ENCODE measurements around the gene SRM.
"Not testable (repeated sequence)": the region's sequence is repeated elsewhere in the genome, so short reads cannot be mapped to it uniquely, and the experiment has no call there.

Gene SRM

GRCh38 chr1:11063937-11064537, 4.2 kb upstream of the SRM start:
- DNase-seq, result not testable (repeated sequence)

- no peak for DNase-seq
These were observed 3.2 kb upstream of the SRM start for GRCh38 chr1:11062965-11063401.

DNA sequence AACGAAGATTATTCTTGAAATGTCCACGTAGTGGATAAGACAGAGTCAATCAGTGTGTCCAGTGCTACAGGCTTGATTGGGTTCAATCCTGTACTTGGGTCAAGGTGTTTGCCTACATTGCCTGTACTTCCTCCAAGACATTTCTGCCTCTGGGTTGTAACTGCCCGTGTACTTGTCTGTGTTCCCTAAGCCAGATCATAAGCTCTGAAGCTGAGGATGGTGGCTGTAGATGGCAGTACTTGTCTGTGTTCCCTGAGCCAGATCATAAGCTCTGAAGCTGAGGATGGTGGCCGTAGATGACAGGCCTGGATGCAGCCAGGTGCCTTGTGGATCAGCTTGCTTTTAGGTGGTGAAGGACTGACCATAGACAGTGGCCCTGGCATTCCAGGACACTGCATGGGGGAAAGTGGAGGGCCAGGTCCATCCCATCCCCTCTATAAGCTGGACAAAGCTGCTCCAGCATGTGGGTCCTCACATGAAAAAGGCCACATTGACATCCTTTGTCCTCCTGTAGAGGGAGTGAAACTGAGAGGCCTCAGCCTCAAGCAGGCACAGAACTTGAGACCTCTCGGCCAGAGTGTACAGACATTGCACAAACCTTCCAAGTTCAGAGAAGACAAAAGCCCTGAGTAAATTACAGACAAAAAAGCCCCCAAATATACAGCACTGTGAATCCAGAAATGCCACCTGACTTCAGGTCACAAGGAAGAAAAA, 2.0 kb upstream of the SRM start:
- no peak for DNase-seq

- no peak for DNase-seq
These were observed 457 bp downstream of the SRM start for GRCh38 chr1:11059155-11059967.

DNA sequence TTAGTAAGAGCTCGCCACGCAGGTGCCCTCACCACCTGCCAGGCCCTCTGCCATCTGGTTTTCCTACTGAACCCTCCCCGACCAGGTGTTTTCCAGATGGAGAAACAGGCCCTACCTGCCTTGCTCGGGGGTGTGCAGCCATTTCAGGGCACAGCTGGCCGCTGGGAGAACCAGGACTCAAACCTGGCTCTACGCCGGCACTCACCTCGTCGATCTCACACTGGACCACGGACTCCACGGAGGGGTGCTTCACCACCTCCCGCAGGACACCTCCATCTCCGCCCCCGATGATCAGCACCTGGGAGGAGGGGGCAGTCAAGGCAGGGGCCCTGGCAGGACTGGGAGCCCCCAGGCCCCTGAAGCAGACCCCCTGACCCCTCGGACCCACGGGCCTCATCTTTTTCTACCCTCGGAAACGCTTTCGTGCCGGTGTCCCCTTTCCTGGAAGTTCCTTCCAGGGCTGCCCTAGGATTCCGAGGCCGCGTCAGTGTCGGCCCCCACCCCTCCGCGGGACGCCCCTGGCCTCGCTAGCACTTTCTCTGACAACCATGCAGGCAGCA, 1.1 kb downstream of the SRM start:
- DNase-seq, result no peak

- no peak for DNase-seq
These were observed 1.8 kb downstream of the SRM start for GRCh38 chr1:11058026-11058425.

- no peak for DNase-seq
These were observed 2.3 kb downstream of the SRM start for GRCh38 chr1:11057477-11057876.

GRCh38 chr1:11056504-11056903, 3.3 kb downstream of the SRM start:
- DNase-seq, result no peak

GRCh38 chr1:11055676-11056075, 4.1 kb downstream of the SRM start:
- DNase-seq, result no peak

DNA sequence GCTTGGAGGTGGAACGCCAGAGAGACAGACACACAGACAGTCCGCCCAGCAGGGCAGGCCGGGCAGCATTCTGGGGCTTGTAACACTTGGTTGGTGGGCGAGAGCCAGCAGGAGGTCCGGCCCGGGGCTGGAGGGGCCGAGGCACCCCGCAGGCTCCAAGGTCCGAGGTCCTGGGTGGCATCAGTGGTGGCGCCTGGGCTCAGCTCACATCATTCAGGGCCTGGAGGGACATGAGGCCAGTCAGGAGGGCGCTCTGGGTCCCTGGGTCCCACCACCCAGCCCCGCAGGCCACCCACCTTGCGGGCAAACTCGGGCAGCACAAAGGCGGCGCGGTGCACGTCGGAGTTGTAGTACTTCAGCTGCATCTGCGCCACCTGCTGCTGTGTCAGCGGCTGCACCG, 5.2 kb downstream of the SRM start:
- DNase-seq, result no peak

DNA sequence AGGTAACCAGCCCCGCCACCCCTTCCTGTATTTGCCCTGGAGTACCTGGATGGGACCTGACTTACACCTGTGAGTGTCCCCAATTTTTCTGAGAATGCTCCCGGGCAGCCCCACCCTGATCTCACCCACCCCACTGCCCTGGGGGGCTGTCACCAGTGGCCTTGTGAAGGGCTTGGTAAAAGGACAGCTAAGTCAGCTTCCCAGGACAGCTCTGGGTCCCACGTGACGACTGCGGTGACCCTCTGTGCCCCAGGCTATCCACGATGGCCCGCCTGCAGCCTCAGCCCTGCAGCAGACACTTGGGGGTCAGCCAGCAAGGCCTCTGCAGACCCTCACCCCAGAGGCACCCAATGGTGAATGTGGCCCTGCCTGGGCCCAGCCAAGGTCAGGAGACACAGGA, 5.6 kb downstream of the SRM start:
- no peak for DNase-seq

- no peak for DNase-seq
These were observed 6.1 kb downstream of the SRM start for GRCh38 chr1:11053758-11054137.

DNA sequence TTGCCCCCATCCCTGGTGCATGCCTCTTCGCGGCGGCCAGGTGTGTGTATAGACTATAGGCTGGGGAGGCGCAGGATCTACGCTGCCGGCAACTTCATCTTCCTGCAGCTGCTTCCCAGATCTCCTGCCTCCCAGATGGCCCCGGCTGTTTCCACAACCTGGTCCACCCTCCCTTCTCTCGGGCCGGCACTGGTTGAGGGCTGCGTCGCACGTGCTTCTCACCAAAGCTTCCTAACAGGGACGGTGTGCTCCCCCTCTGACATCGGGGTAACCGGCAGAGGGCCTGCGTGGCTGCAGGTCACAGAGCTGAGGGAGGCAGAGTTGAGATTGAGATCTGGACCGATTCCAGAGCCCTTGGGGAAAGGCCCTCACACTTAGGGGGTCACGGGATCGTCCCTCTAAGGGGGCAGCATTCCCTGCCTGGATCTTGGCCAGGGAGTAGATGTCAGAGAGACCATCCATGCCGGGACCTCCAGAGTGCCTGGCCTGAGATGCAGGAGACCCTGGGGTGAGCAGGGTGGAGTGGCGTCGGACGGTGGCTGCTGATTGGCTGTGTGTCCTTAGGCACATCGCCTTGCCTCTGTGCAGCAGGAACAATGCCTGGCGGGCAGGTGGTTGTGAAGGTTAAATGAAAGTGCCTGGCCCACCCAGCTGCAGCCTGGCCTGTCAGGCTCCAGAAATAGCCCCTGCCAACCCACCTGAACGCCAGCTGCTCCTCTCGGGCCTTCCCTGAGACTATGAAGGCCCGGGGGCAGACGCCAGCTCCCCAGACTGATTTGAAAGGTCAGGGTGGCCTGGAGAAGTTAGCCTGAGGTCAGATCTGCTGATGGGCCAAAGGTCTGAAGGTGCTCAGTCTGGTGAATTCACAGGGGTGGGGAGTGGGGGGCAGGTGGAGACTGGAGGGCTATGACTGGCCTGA, 6.7 kb downstream of the SRM start:
- DNase-seq, result no peak

- no peak for DNase-seq
These were observed 7.9 kb downstream of the SRM start for GRCh38 chr1:11051781-11052511.

DNA sequence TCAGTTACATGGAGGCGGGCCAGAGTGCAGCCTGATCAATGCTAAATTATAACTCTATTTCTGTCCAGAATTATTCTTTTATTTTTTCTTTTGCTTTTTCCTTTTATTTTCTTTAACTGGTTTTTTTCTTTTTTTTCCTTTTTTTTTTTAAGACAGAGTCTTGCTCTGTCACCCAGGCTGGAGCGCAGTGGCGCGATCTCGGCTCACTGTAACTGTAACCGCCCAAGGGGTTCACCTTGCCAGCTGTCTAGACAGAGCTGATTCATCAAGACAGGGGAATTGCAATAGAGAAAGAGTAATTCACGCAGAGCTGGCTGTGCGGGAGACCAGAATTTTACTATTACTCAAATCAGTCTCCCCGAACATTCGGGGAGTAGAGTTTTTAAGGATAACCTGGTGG, 8.7 kb downstream of the SRM start:
- not testable (repeated sequence) for DNase-seq

GRCh38 chr1:11046625-11047365, 13.0 kb downstream of the SRM start, which contains the start of gene MASP2:
Gene MASP2, minus strand, starts transcription at chr1:11047239. Its CDS starts 32 bp downstream, at chr1:11047207.
- no peak for DNase-seq

- DNase-seq, result no peak
These were observed 13.6 kb downstream of the SRM start for GRCh38 chr1:11046270-11046566.

- no peak for DNase-seq
These were observed 14.2 kb downstream of the SRM start for GRCh38 chr1:11045428-11046269.

- no peak for DNase-seq
These were observed 14.9 kb downstream of the SRM start for GRCh38 chr1:11044849-11045427.
